Stimulated activated CD4-positive, alpha-beta T cell treated with anti-CD3 and anti-CD28 coated beads, Interleukin-15, amount 100 ng/mL, for 1 hour (primary cell): ENCODE data around the gene ERV3-1.
"Not testable (repeated sequence)": the region's sequence is repeated elsewhere in the genome, so short reads cannot be mapped to it uniquely, and the experiment has no call there.

Source experiments
- DNase-seq, 2 donors: peaks; one replicate each; pipeline ENCODE4 v3.0.0-alpha.2; 2020; ENCODE audit warnings: low read depth in 1 of 2, low spot score in 1 of 2

Gene ERV3-1, protein sequence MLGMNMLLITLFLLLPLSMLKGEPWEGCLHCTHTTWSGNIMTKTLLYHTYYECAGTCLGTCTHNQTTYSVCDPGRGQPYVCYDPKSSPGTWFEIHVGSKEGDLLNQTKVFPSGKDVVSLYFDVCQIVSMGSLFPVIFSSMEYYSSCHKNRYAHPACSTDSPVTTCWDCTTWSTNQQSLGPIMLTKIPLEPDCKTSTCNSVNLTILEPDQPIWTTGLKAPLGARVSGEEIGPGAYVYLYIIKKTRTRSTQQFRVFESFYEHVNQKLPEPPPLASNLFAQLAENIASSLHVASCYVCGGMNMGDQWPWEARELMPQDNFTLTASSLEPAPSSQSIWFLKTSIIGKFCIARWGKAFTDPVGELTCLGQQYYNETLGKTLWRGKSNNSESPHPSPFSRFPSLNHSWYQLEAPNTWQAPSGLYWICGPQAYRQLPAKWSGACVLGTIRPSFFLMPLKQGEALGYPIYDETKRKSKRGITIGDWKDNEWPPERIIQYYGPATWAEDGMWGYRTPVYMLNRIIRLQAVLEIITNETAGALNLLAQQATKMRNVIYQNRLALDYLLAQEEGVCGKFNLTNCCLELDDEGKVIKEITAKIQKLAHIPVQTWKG

DNA sequence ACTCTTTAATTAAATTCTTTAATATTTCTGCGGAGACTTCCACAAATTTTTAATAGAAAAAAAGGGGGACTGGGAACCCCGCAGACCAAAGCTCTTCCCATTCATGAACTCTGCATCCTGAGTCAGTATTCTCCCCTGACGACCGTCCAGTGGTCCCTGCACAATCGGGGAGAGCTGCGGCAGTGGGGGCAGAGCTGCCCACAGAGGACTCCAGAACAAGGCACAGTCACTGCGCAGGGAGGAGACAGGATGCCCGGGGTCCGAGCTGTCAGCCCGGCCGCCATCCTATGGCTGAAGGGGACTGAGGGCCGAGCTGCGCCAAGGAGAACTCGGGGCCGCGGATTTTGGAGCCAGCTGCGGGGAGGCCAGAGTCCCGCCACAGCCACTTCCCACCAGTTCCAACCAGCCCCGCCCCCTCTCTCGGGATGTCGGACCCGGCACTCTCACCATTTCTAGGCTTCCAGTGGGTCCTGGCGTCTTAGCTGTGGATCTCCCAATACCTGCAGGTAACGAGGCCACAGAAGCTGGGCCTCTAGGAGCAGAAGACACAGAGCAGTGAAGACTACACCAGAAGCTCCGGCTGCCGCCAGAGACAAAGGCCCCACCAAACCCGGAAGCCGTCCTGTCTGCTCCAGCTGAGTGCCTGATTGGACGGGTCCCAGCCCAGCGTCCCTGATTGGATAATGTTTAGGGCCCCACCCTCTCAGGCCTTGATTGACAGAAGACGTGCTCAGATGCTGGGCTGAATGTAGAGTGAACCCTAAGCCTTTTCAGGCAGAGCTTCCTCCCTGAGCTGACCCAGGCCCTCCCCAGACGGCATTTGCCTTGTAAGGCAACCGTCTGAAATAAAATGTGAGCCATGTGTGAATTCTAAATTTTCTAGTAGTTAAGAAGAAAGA lies at the start of gene ERV3-1:
Gene ERV3-1, minus strand, starts transcription at position 594 of the 899 bp plus-strand sequence. CDS start 13,661 bp downstream, outside the sequence.
- peak; percentile 76 to 79 for DNase-seq

DNA sequence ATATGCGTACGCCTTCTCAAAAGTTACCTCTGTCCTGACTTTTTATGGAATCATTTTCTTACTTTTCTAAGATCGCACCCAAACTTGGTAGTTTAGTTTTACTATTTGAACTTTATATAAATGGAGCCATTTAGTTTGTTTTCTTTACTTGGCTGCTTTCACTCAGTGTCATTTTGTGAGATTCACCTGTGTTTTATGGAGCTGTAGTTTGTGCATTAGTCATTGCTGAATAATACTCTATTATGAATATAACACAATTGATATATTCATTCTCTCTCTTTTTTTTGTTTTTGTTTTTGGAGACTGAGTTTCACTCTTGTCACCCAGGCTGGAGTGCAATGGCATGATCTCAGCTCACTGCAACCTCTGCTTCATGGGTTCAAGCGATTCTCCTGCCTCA lies 49.3 kb upstream of the ERV3-1 start:
- DNase-seq, result not testable (repeated sequence)

DNA sequence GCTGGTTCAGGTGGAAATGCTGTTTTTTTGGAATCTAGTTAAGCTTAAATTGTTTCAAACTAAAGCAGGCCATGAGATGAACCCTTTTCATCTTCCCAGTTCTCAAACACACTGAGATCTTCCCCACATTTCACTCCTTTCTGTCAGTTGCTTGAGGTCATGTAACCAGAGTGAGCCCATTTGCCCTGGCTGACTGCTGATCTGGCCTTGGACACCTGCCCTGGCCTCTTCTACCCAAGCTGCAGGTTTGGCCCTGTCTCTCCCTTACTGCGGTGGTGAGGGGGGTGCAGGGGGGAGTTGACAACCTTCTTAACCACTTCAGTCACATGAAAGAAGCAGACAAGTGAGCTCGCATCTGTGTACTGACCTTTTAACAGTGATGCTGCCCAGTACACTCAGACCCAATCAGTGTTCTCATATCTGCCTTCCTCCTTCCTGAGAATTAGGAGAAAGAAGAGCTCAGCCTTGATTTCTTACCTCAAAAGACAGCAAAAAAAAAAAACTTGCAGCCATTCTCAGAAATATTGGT lies 48.0 kb upstream of the ERV3-1 start:
- DNase-seq, result not testable (repeated sequence)

DNA sequence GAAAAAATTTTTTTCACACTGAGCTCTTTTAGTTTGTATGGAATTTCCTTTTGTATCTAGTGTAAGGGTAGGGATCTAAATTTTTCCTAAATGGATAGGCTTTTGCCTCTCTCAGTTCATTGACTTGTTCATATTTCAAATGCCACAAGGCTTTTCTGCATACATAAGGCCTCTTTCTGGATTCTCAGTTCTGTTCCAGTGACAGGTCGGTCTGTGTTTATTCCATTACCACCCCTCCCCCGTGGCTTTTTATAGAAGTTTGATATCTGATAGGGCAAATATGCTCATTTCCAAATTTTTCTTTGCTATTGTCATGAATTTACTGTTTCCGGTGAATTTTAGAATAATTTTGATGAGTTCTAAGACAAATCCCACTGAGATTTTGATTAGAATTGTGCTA lies 45.2 kb upstream of the ERV3-1 start:
- not testable (repeated sequence) for DNase-seq

DNA sequence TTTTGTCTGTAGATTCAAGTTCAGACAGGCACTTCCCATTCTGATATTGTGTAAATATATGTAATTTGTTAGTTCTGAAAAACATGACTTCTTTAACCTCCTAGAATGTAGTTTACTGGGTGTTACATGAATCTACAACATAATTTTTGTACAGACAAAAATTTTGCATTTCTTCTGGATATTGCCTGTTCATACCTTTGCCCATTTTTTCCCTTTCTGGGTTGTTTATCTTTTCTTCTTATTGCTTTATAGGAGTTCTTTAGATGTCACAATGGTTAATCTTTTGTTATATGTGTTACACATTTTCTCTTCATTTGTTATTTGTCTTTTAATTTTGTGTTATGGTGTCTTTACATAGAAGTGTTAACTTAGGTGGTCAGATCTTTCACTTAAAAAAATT lies 44.7 kb upstream of the ERV3-1 start:
- not testable (repeated sequence) for DNase-seq

DNA sequence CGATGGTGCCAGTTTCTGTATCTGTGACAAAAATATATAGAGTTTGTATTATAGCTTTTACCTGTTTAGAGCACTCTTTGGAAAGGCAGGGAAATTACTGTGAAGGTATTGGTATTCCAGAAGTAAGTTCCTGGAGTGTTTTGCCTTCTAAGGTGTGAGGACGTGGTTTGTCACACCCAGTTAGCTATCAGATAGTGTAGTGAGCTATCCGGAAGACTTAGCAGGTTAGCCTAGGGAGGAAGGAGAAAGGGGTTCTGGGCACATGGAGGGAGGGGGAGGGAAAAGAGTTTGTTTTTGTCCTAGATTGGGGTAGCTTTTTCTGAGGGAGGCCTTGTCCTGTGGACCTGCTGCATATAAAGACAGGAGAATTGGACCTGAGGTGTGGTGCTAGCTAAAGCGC lies 39.8 kb upstream of the ERV3-1 start:
- not testable (repeated sequence) for DNase-seq

DNA sequence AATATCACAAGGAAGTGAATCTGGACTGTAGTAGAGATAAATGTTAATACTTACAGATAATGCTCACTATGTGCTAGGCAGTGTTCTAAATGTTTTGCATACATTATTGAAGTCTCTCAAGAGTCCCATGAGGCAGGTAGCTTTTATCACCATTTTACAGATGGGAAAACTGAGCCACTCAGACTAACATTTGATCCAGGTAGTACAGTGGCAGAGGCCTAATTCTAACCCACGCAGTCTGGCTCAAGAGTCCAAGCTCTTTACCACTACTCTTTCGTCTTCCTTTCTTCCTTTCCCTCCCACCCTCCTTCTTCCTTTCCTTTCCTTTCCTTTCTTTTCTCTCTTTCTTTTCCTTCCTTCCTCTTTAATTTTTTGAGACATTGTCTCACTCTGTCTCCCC lies 39.1 kb upstream of the ERV3-1 start:
- not testable (repeated sequence) for DNase-seq

DNA sequence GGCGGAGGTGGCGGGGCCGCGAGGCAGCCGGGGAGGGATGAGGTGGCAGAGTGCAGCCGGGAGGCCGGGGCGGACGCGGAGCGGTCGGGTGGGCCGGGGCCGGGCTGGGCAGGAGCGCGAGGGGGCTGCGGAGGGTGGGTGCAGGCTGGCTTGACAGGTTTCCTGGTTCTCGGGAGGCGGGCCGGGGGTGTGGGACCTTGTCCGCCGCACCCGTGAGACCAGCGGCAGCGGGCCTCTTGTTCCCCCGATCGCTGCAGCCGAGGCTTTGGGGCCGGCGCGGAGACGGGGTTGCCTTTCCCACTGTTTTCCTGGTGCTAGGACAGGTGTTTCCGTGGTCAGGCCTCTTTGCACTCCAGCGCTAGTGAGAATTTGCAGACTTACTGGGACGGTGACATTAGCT lies 32.3 kb upstream of the ERV3-1 start:
- DNase-seq, result peak; percentile 5 to 6

DNA sequence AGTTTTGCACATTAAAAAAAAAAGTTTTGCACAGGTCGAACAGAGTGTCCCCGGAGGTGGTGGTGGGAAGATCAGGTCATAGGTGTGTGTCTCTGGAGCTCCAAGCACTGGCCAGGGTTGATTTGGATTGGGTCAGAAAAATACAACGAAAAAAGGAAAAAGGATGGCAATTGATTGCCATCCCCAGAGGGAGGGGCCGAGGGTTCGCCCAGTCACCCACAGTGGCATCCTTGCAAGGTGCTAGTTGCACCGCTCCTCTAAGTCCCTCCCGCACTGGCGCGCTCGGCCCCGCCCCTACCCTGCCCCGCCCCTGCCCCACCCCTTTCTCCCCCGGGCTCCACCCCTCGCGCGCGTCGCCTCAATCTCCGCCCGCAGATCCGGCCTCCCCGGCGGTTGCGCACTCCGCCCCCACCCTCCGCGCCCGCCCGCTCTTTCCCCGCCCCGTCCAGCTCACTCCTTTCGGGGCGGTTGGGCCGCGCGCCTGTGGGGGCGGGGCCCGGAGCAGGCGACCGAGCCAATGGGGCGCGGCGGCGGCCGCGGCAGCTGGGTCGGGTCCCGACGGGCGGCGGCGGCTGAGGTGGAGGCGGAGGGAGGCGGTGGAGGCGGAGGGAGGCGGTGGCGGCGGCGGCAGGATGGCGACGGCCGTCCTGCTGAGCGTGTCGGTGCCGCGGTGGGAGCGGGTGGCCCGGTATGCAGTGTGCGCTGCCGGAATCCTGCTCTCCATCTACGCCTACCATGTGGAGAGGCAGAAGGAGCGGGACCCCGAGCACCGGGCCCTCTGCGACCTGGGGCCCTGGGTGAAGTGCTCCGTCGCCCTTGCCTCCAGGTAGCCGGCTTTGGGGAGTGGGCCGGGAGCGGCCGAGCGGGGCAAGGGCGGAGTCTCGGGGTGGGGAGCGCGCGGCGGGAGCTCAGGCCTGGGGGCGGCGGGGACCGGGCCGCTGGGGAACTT lies 31.5 kb upstream of the ERV3-1 start:
- peak; percentile 88 to 89 for DNase-seq

DNA sequence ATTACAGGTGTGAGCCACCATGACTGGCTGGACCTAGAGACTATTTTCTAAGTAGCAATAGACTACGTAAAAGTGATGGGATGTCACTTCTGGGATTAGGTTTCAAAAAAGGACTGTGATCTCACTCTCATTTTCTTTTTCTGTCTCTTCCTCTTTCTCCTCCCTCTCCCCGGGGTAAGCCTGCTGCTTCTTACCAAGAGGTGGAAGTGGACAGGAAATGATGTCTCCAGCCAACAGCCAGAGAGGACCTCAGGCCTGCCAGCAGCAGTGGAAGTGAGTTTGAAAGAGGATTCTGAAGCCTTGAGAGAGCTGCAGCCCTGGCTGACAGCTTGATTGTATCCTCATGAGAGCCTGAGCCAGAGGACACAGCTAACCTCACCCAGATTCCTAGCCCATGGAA lies 30.0 kb upstream of the ERV3-1 start:
- DNase-seq, result not testable (repeated sequence)

DNA sequence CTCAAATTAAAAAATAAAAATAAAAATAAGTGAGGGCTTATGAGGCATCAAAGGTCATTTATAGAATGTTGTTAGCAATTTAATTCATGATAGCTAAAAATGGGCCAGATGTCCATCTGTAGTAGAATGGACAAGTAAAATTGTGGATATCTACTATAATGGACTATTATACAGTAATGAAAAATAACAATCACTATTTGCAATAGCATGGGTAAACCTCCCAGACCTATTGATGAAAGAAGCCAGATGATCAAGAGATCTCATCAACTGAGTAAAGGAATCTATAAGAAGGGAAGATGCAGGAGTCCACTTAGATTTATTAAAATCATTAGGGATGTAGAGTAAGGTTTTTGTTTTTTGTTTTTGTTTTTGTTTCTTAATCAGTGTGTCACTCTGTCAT lies 29.0 kb upstream of the ERV3-1 start:
- DNase-seq, result not testable (repeated sequence)

DNA sequence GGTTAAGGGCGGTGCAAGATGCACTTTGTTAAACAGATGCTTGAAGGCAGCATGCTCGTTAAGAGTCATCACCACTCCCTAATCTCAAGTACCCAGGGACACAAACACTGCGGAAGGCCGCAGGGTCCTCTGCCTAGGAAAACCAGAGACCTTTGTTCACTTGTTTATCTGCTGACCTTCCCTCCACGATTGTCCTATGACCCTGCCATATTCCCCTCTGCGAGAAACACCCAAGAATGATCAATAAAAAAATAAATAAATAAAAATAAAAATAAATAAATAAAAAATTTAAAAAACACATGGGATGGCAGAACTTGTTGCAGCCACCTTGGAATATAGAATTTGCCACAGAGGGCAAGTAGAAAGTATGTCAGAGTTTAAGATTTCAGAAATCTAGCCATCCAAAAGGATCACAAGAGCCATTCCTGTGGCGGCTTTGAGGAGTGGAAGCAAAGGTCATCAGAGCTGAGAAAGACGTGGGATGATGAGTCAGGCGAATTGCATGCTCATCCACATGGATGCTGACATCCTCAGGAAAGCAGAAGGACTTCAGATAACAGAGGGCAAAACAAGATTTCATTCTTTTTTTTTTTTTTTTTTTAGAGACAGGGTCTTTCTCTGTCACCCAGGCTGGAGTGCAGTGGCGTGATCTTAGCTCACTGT lies 27.8 kb upstream of the ERV3-1 start:
- not testable (repeated sequence) for DNase-seq

DNA sequence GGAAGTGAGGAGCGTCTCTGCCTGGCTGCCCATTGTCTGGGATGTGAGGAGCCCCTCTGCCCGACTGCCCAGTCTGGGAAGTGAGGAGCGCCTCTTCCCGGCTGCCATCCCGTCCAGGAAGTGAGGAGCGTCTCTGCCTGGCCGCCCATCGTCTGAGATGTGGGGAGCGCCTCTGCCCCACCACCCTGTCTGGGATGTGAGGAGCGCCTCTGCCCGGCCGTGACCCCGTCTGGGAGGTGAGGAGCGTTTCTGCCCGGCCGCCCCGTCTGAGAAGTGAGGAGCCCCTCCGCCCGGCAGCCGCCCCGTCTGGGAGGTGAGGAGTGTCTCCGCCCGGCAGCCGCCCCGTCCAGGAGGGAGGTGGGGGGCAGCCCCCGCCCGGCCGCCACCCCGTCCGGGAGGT lies 26.9 kb upstream of the ERV3-1 start:
- DNase-seq, result not testable (repeated sequence)

DNA sequence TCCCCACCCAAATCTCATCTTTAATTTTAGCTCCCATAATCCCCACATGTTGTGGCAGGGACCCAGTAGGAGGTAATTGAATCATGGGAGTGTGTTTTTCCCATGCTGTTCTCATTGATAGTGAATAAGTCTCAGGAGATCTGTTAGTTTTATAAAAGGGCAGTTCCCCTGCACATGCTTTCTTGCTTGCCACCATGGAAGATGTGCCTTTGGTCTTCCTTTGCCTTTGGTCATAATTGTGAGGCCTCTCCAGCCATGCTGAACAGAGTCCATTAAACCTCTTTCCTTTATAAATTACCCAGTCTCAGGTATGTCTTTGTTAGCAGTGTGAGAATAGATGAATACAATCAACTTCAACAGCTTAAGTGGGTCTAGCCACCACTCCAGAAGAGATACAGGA lies 18.5 kb upstream of the ERV3-1 start:
- not testable (repeated sequence) for DNase-seq

DNA sequence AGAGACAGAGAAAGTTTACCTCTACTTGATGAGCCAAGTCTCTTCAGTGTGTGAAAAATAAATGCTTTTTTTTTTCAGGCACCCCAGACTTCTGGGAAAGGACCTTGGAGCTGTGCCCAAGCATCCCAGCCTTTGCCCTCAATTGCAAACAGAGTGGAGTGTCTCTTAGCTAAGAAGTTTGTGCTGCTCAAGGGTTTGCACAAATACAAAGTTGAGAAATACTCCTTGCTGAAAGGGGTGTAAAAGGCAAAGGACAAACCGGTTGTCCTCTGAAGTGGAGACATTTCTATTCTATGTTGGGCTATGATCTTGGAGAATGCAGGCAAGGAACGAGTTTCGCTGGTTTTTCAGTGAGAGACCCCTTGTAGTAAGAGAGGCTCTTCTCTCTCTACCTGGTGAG lies 14.5 kb upstream of the ERV3-1 start:
- DNase-seq, result not testable (repeated sequence)

DNA sequence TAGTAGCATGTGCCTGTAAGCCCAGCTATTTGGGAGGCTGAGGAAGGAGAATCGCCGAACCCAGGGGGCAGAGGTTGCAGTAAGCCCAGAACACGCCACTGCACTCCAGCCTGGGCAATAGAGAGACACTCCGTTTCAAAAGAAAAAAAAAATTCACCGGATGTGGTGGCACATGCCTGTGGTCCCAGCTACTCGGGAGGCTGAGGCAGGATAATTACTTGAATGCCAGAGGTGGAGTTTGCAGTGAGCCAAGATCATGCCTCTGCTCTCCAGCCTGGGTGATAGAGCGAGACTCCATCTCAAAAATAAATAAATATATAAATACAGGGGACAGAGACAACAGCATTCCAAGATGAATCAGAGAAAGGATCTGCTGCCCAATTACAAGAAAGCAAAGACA lies 3.4 kb upstream of the ERV3-1 start:
- DNase-seq, result not testable (repeated sequence)

DNA sequence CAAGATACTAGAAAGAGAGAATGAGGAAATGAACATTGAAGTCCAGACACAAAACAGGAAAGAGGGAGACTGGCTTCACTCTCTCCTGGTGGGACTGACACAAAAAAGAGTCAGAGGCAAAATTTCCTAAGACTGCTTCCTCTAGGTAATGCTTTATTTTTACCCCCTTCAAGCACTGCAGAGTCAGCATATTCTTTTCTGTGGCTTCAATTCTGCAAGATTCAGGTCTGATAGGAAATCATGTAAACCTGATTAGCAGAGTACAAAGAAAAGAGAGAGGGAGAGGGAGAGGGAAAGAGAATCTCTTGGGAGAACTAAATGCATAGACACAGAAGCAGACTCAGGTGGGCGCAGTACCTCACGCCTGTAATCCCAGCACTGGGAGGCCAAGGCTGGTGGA lies 2.9 kb upstream of the ERV3-1 start:
- not testable (repeated sequence) for DNase-seq

DNA sequence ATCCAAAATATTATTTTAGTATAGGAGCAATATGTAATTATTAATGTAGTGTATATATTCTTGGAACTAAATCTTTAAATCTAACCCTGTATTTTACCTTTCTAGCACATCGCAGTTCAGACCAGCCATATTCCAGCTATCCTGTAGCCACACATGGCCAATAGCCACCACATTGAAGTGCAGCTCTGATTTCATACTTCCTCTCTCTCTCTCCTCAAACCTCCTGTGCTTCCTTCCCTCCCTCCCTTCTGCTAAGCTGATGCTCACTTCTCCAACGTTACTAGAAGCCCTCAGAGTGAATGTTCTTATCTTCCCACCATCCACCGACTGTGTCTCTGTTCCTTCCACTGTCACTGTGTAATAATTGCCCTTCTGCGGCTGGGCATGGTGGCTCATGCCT lies 549 bp upstream of the ERV3-1 start:
- DNase-seq, result not testable (repeated sequence)

DNA sequence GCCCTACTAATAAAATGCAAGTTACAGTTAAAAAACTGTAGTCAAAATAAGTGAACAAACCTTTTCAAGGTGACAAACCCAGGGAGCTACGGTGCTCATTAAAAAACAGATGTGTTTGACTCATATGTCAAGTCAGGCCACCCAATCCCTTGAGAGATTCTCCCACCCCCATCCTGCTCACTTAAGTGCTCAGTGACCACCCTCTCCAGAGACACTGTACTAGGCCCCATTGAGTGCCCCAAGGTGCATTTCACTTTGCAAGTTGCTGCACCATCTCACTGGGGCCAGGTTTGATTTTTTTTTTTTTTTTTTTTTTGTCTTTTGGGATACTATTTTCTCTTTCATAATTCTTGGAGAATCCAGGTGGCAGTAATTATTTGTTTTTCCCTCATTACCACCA lies 1.9 kb downstream of the ERV3-1 start:
- DNase-seq, result no peak
